Stomach smooth muscle (tissue), 2 donors: ENCODE data around the gene AP4M1.
"Not testable (repeated sequence)": the region's sequence is repeated elsewhere in the genome, so short reads cannot be mapped to it uniquely, and the experiment has no call there.

Source experiments
- H3K27ac ChIP-seq: one replicate; pipeline ENCODE4 v1.7.0; 2013; ENCODE audit warnings: mild to moderate bottlenecking, low read length, inconsistent platforms
- H3K27me3 ChIP-seq, 2 donors: one replicate each; pipeline ENCODE4 v1.7.0; 2013; ENCODE audit warnings: low read length in 2 of 2; ENCODE audit not compliant: insufficient read depth in 2 of 2, control insufficient read depth in 1 of 2
- H3K36me3 ChIP-seq, 2 donors: one replicate each; pipeline ENCODE4 v1.7.0; 2013; ENCODE audit warnings: low read length in 2 of 2; ENCODE audit not compliant: control insufficient read depth in 2 of 2, insufficient read depth in 2 of 2
- H3K4me1 ChIP-seq: one replicate; pipeline ENCODE4 v1.7.0; 2013; ENCODE audit warnings: low read length; ENCODE audit not compliant: control insufficient read depth, insufficient read depth
- H3K4me3 ChIP-seq, 2 donors: one replicate each; pipeline ENCODE4 v1.7.0; 2013; ENCODE audit warnings: low read length in 2 of 2
- H3K9ac ChIP-seq, 2 donors: one replicate each; pipeline ENCODE4 v1.7.0; 2013; ENCODE audit warnings: low read length in 2 of 2, mild to moderate bottlenecking in 1 of 2
- H3K9me3 ChIP-seq, 2 donors: one replicate each; pipeline ENCODE4 v1.7.0; 2013; ENCODE audit warnings: low read length in 2 of 2; ENCODE audit not compliant: control insufficient read depth in 2 of 2
- donor health status: healthy.
- donor health status: Pancreatic carcinoma.

The AP4M1 gene

GRCh38 chr7:100122568-100122967 lies 21.1 kb downstream of the AP4M1 start:
- Histone ChIP-seq H3K36me3 (peaks cover 2 to 7% of the 10 kb centered on the region in 2 donors), H3K9me3 (no peaks in the 10 kb centered on the region), H3K9ac (no peak overlapping the region), H3K27ac (no peak overlapping the region), H3K27me3 (no peaks in the 10 kb centered on the region), H3K4me1 (peaks cover 40% of the 10 kb centered on the region), H3K4me3 (no peak overlapping the region)

GRCh38 chr7:100124301-100125230 lies 23.1 kb downstream of the AP4M1 start:
- H3K27me3 ChIP-seq, result no peaks in the 10 kb centered on the region
- no peak overlapping the region for H3K9ac ChIP-seq
- H3K9me3 ChIP-seq, result no peaks in the 10 kb centered on the region
- H3K4me3 ChIP-seq, result no peak overlapping the region
- H3K4me1 ChIP-seq, result peaks cover 41% of the 10 kb centered on the region
- H3K36me3 ChIP-seq, result peaks cover 2 to 7% of the 10 kb centered on the region in 2 donors
- no peak overlapping the region for H3K27ac ChIP-seq

- no peaks in the 10 kb centered on the region for H3K9me3 ChIP-seq
- peaks cover 2 to 7% of the 10 kb centered on the region in 2 donors for H3K36me3 ChIP-seq
- H3K4me3 ChIP-seq, result peak overlapping the region; percentile 94 to 96
- H3K9ac ChIP-seq, result peak overlapping the region; percentile 95 to 97
- no peaks in the 10 kb centered on the region for H3K27me3 ChIP-seq
- H3K27ac ChIP-seq, result peak overlapping the region; percentile 97
- H3K4me1 ChIP-seq, result peaks cover 36% of the 10 kb centered on the region
These were observed 24.9 kb downstream of the AP4M1 start for GRCh38 chr7:100126239-100126930.

- peak within 1 kb of the TSS; percentile 95 to 97 for H3K9ac ChIP-seq
- peak within 1 kb of the TSS; percentile 94 to 96 for H3K4me3 ChIP-seq
- peaks cover 2 to 7% of the 10 kb centered on the region in 2 donors for H3K36me3 ChIP-seq
- H3K4me1 ChIP-seq, result peaks cover 32% of the 10 kb centered on the region
- no peaks in the 10 kb centered on the region for H3K27me3 ChIP-seq
- peak within 1 kb of the TSS; percentile 97 for H3K27ac ChIP-seq
- H3K9me3 ChIP-seq, result no peaks in the 10 kb centered on the region
These were observed 25.8 kb downstream of the AP4M1 start, which contains the start of gene MBLAC1 for GRCh38 chr7:100126931-100127865. TSS of gene MBLAC1 (plus strand) at chr7:100126967. CDS start at chr7:100127396, 429 bp downstream.

- H3K27ac ChIP-seq, result peak overlapping the region; percentile 97
- H3K9me3 ChIP-seq, result no peaks in the 10 kb centered on the region
- peak overlapping the region; percentile 95 to 97 for H3K9ac ChIP-seq
- peaks cover 29% of the 10 kb centered on the region for H3K4me1 ChIP-seq
- H3K4me3 ChIP-seq, result peak overlapping the region; percentile 94 to 96
- H3K36me3 ChIP-seq, result peaks cover 0 to 7% of the 10 kb centered on the region in 2 donors
- no peaks in the 10 kb centered on the region for H3K27me3 ChIP-seq
These were observed 26.6 kb downstream of the AP4M1 start for GRCh38 chr7:100127866-100128636.

GRCh38 chr7:100128637-100128963 lies 27.2 kb downstream of the AP4M1 start:
- Histone ChIP-seq H3K27ac (no peak overlapping the region), H3K9me3 (no peaks in the 10 kb centered on the region), H3K36me3 (peaks cover 0 to 7% of the 10 kb centered on the region in 2 donors), H3K9ac (peak overlapping the region in 1 of 2 donors; percentile 29), H3K4me1 (peaks cover 29% of the 10 kb centered on the region), H3K4me3 (peak overlapping the region in 1 of 2 donors; percentile 94), H3K27me3 (no peaks in the 10 kb centered on the region)

- H3K9ac ChIP-seq, H3K4me3 ChIP-seq, H3K27me3 ChIP-seq, H3K9me3 ChIP-seq, H3K36me3 ChIP-seq, H3K27ac ChIP-seq: not testable (repeated sequence)
- H3K4me1 ChIP-seq, result peaks cover 29% of the 10 kb centered on the region
These were observed 28.8 kb downstream of the AP4M1 start for GRCh38 chr7:100130220-100130607.

GRCh38 chr7:100130608-100131453 lies 29.4 kb downstream of the AP4M1 start:
- H3K4me1 ChIP-seq, result peaks cover 24% of the 10 kb centered on the region
- H3K27ac ChIP-seq, result no peak overlapping the region
- no peaks in the 10 kb centered on the region for H3K36me3 ChIP-seq
- no peaks in the 10 kb centered on the region for H3K27me3 ChIP-seq
- peak overlapping the region; percentile 44 to 46 for H3K4me3 ChIP-seq
- peak overlapping the region; percentile 36 to 57 for H3K9ac ChIP-seq
- no peaks in the 10 kb centered on the region for H3K9me3 ChIP-seq

GRCh38 chr7:100132126-100132525 lies 30.7 kb downstream of the AP4M1 start:
- Histone ChIP-seq H3K9me3 (no peaks in the 10 kb centered on the region), H3K4me3 (no peak overlapping the region), H3K27ac (no peak overlapping the region), H3K27me3 (no peaks in the 10 kb centered on the region), H3K9ac (no peak overlapping the region), H3K4me1 (peaks cover 17% of the 10 kb centered on the region), H3K36me3 (no peaks in the 10 kb centered on the region)
